OCI-LY3 (cell line): Measurements from ENCODE around the gene STRBP.

Experiments used
- CTCF ChIP-seq: fragments of 200-600, 300-600 bp; sonication (generic); IDR thresholded peaks from 2 replicates; pipeline ENCODE4 v1.5.1; 2014; ENCODE audit warnings: antibody characterized with exemption, low read length, low read depth
- EZH2phosphoT487 ChIP-seq: fragments of 200-600 bp; shearing (Covaris generic); IDR thresholded peaks from 2 replicates; pipeline ENCODE4 v1.6.1; 2018; ENCODE audit warnings: antibody characterized with exemption, mixed run types, low read depth

- TF ChIP-seq CTCF (no peak), EZH2phosphoT487 (no peak)
Observed at GRCh38 chr9:123174079-123174478, 94.3 kb downstream of the STRBP start.
